Neural crest cell (in vitro differentiated cells): ENCODE data around the gene HPS4. TPM values are rescaled to one million over a fixed set of nuclear protein-coding genes. Genes with fewer than 3 reads are reported as not detected.

ENCODE experiments used
- DNase-seq: peaks from one replicate; pipeline ENCODE4 v3.0.0; 2021; ENCODE audit warnings: low read depth, mixed read lengths, low spot score
- H3K27ac Mint-ChIP-seq: one replicate; pipeline ENCODE4 v1.8.0; 2021; ENCODE audit warnings: mild to moderate bottlenecking, mixed read lengths; ENCODE audit not compliant: unreplicated experiment
- H3K27me3 Mint-ChIP-seq: 2 replicates; pipeline ENCODE4 v1.8.0; 2021; ENCODE audit warnings: low read depth, mild to moderate bottlenecking, mixed read lengths
- H3K36me3 Mint-ChIP-seq: 2 replicates; pipeline ENCODE4 v1.8.0; 2021; ENCODE audit warnings: low read depth, mild to moderate bottlenecking, mixed read lengths
- H3K4me1 Mint-ChIP-seq: 2 replicates; pipeline ENCODE4 v1.8.0; 2021; ENCODE audit warnings: mixed read lengths
- H3K4me3 Mint-ChIP-seq: one replicate; pipeline ENCODE4 v1.8.0; 2021; ENCODE audit warnings: mild to moderate bottlenecking, mixed read lengths
- H3K9me3 Mint-ChIP-seq: 2 replicates; pipeline ENCODE4 v1.8.0; 2021; ENCODE audit warnings: mixed read lengths
- total RNA-seq: library from RNA; stranded (reverse); gene quantifications from 2 replicates; pipeline ENCODE4 v1.2.1, GENCODE V29; 2021
- TF ChIP-seq, protein P1 (sequence below): fragments of 200-600 bp; sonication (generic); conservative IDR thresholded peaks from 2 replicates; pipeline ENCODE4 v1.5.0; 2021; ENCODE audit warnings: antibody characterized with exemption, mild to moderate bottlenecking

The HPS4 gene
- total RNA-seq, 1 donor from 2014 or later, result 48.5 TPM

- no peaks in the 10 kb centered on the region for H3K27me3 Mint-ChIP-seq
- no peak overlapping the region for H3K4me3 Mint-ChIP-seq
- peaks cover 7% of the 10 kb centered on the region for H3K36me3 Mint-ChIP-seq
- H3K27ac Mint-ChIP-seq, result no peak overlapping the region
- peaks cover 18% of the 10 kb centered on the region for H3K4me1 Mint-ChIP-seq
- DNase-seq, result no peak
- H3K9me3 Mint-ChIP-seq, result no peaks in the 10 kb centered on the region
- TF ChIP-seq, protein P1, sequence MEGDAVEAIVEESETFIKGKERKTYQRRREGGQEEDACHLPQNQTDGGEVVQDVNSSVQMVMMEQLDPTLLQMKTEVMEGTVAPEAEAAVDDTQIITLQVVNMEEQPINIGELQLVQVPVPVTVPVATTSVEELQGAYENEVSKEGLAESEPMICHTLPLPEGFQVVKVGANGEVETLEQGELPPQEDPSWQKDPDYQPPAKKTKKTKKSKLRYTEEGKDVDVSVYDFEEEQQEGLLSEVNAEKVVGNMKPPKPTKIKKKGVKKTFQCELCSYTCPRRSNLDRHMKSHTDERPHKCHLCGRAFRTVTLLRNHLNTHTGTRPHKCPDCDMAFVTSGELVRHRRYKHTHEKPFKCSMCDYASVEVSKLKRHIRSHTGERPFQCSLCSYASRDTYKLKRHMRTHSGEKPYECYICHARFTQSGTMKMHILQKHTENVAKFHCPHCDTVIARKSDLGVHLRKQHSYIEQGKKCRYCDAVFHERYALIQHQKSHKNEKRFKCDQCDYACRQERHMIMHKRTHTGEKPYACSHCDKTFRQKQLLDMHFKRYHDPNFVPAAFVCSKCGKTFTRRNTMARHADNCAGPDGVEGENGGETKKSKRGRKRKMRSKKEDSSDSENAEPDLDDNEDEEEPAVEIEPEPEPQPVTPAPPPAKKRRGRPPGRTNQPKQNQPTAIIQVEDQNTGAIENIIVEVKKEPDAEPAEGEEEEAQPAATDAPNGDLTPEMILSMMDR, result no peak
Observed at GRCh38 chr22:26466196-26466595, 17.4 kb downstream of the HPS4 start.

DNA sequence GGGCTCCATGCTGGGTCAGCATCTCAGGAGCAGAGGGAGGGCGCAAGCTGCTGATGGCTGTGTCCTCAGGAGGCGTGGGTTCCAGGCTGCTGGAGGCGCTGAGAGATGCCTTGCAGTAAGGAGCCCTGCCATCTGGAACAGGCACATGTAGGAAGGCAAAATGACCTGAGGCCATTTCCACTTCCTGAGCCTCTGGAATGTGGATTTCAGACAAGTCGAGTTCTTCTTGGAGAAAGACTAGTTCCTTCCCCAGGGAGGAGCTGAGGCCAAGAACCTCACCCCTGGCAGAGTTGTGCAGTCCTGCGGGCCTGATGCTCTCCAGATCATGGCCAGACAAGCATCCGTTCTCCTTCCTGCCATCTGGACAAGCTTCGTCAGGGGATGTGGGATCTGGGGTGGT is 19.3 kb downstream of the HPS4 start:
- H3K36me3 Mint-ChIP-seq, result peaks cover 7% of the 10 kb centered on the region
- H3K4me3 Mint-ChIP-seq, result no peak overlapping the region
- H3K9me3 Mint-ChIP-seq, result no peaks in the 10 kb centered on the region
- TF ChIP-seq, protein P1, result no peak
- no peak for DNase-seq
- peaks cover 21% of the 10 kb centered on the region for H3K4me1 Mint-ChIP-seq
- H3K27me3 Mint-ChIP-seq, result no peaks in the 10 kb centered on the region
- no peak overlapping the region for H3K27ac Mint-ChIP-seq

DNA sequence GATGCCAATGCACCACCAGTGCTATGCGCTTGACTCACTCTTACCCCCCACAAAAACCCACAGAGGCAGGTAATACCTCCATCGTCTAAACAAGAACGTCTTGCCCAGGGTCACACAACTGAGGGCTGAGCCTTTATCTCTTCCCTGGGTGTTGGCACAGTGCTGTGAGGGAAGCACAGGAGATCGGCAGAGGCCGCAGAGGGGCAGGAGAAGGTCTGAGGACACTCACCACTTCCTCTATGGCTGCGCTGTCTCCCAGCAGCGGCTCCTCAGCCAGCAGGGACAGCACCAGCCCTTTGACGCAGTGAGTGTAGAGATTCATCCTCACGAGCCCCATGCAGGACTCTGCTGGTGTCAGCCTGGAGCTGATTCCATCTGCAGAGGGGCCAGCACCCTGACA is 19.9 kb downstream of the HPS4 start:
- H3K27ac Mint-ChIP-seq, result peak overlapping the region; percentile 96
- peaks cover 21% of the 10 kb centered on the region for H3K4me1 Mint-ChIP-seq
- no peak overlapping the region for H3K4me3 Mint-ChIP-seq
- no peaks in the 10 kb centered on the region for H3K9me3 Mint-ChIP-seq
- no peak for DNase-seq
- peaks cover 7% of the 10 kb centered on the region for H3K36me3 Mint-ChIP-seq
- TF ChIP-seq, protein P1, result no peak
- H3K27me3 Mint-ChIP-seq, result no peaks in the 10 kb centered on the region

DNA sequence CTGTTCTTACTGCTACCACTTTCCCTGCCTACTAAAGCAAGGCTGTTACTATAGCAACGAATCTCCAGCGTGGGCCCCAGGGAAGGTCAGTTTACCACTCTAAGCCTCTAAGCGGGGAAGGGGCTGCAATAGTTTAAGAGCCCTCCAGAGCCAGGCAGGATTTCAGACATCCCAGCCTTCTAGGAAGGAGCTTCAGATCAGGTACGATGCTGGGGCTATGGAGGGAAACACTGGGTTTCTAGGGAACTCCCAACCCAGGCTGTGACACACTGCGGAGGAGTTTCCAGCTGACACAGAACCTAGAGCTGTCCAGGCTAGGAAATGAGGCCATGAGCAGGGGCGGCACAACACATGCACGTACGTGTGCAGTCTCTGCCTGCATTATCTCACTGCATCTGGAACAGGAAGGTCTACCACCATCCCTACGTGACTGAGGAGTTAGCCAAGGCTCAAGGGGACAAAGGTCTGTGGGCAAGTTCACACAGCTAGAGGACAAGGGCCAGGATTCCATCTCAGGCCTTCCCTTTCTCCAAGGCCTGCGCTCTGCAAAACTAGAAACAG is 20.4 kb downstream of the HPS4 start:
- peak overlapping the region; percentile 96 for H3K27ac Mint-ChIP-seq
- no peak for DNase-seq
- TF ChIP-seq, protein P1, result no peak
- H3K4me3 Mint-ChIP-seq, result no peak overlapping the region
- H3K4me1 Mint-ChIP-seq, result peaks cover 21% of the 10 kb centered on the region
- no peaks in the 10 kb centered on the region for H3K9me3 Mint-ChIP-seq
- H3K27me3 Mint-ChIP-seq, result no peaks in the 10 kb centered on the region
- peaks cover 7% of the 10 kb centered on the region for H3K36me3 Mint-ChIP-seq

DNA sequence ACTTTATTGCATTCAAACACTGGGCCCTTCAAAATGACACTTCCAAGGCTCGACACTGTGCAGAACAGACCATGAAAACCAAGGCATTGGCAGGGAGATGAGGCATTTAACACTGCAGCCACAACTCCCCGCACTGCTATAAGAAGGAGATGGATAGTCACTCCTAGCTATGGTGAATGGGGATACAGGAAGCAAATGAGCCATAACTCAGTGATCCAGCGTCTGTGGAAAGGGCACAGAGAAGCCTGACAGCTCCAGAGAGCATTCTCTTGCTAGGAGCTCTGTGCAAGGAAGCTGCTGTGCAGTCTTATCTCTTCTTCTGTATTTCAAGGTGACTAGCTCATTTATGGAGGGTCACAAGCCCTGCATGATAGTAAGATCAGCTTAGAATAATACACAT is 20.9 kb downstream of the HPS4 start:
- H3K27ac Mint-ChIP-seq, result no peak overlapping the region
- peaks cover 7% of the 10 kb centered on the region for H3K36me3 Mint-ChIP-seq
- H3K27me3 Mint-ChIP-seq, result no peaks in the 10 kb centered on the region
- H3K9me3 Mint-ChIP-seq, result no peaks in the 10 kb centered on the region
- no peak for DNase-seq
- peaks cover 21% of the 10 kb centered on the region for H3K4me1 Mint-ChIP-seq
- H3K4me3 Mint-ChIP-seq, result no peak overlapping the region
- TF ChIP-seq, protein P1, result no peak
